ENCODE data around the gene EFCAB6. TPM values are rescaled to one million over a fixed set of nuclear protein-coding genes. Genes with fewer than 3 reads are reported as not detected.

The EFCAB6 gene
- total and polyA plus RNA-seq, 7 experiments from 2014 or later, result 0.08 to 1.4 (median 0.39) TPM; not detected in 1

DNA sequence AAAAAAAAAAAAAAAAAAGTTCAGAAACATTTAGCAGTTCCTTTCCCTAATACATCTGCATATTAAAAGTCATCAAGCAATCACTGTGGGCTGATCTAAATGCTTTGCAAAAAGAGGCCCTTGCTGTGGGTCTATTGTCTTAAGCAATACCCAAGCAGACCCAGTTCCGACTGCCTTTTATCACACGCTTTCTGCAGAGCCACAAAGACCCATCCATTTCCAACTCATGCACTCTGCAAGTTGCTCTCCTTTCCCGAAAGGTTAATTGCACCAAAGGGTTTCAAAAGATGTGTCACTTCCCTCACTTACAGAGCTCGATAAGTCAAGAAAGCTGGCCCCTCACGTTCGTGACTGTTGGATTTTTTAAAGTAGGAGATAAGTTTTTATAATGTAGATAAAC, 261.4 kb downstream of the EFCAB6 start:
- H3K36me3 ChIP-seq (ENCODE audit: control insufficient read depth in 2 of 3, insufficient read depth in 3 of 3, low read length in 3 of 3), result no peaks in the 10 kb centered on the region
- CTCF ChIA-PET, result no interaction called here
- POLR2A ChIA-PET, result no interaction called here
- H3K4me1 ChIP-seq (ENCODE audit: control insufficient read depth in 2 of 2, insufficient read depth in 2 of 2, low read length in 2 of 2), result no peaks in the 10 kb centered on the region
- no peaks in the 10 kb centered on the region for H3K9me3 ChIP-seq (ENCODE audit: control insufficient read depth in 2 of 3, low read length in 3 of 3)
- peaks cover 0 to 3% (median 0%) of the 10 kb centered on the region in 11 donors for H3K9me3 Mint-ChIP-seq
- DNase-seq (no peak), ATAC-seq (no peak)
- no peak overlapping the region for H3K27ac Mint-ChIP-seq
- no peak overlapping the region for H3K4me3 ChIP-seq (ENCODE audit: low read length)
- peaks cover 0 to 7% (median 0%) of the 10 kb centered on the region in 5 donors for H3K27me3 Mint-ChIP-seq
- no peak overlapping the region for H3K27ac ChIP-seq (ENCODE audit: low read depth, low read length)
- no peaks in the 10 kb centered on the region for H3K4me1 Mint-ChIP-seq
- no peak overlapping the region for H3K4me3 Mint-ChIP-seq
- intact Hi-C loops (cut with micrococcal nuclease), result no loop called here
- H3K36me3 Mint-ChIP-seq, result no peaks in the 10 kb centered on the region
- no peaks in the 10 kb centered on the region for H3K27me3 ChIP-seq (ENCODE audit: control insufficient read depth in 2 of 2, insufficient read depth in 2 of 2, low read length in 2 of 2)

DNA sequence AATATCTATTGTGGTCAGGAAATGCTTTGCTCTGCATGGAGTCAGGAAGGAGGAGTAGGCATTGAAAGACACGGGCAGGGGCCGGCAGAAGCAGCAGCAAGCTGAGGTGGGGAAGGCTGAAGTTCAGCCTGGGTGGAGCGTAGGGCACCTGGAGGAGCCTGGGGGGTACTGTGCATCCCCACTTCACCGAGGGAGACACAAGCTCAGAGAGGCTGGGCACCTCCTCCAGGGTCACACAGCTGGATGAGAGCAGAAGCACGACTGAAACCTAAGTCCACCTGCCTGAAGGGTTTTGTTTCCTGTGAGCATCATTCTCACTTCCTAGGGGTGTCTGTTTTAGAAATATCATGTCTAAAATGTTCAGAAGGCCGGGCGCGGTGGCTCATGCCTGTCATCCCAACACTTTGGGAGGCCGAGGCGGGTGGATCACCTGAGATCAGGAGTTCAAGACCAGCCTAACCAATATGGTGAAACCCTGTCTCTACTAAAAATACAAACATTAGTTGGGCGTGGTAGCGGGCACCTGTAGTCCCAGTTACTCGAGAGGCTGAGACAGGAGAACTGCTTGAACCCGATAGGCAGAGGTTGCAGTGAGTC, 262.0 kb downstream of the EFCAB6 start:
- Mint-ChIP-seq H3K4me1 (no peaks in the 10 kb centered on the region), H3K4me3 (no peak overlapping the region), H3K36me3 (no peaks in the 10 kb centered on the region), H3K27ac (no peak overlapping the region), H3K9me3 (peaks cover 0 to 3% (median 0%) of the 10 kb centered on the region in 11 donors), H3K27me3 (peaks cover 0 to 4% (median 0%) of the 10 kb centered on the region in 5 donors)
- Histone ChIP-seq H3K27me3 (ENCODE audit: control insufficient read depth in 2 of 2, insufficient read depth in 2 of 2, low read length in 2 of 2) (no peaks in the 10 kb centered on the region), H3K4me3 (ENCODE audit: low read length) (no peak overlapping the region), H3K36me3 (ENCODE audit: control insufficient read depth in 2 of 3, insufficient read depth in 3 of 3, low read length in 3 of 3) (no peaks in the 10 kb centered on the region), H3K4me1 (ENCODE audit: control insufficient read depth in 2 of 2, insufficient read depth in 2 of 2, low read length in 2 of 2) (no peaks in the 10 kb centered on the region), H3K9me3 (ENCODE audit: control insufficient read depth in 2 of 3, low read length in 3 of 3) (no peaks in the 10 kb centered on the region), H3K27ac (ENCODE audit: low read depth, low read length) (no peak overlapping the region)
- DNase-seq (no peak), ATAC-seq (no peak)
- ChIA-PET POLR2A (no interaction called here), CTCF (no interaction called here)
- intact Hi-C loops (cut with micrococcal nuclease), result no loop called here

DNA sequence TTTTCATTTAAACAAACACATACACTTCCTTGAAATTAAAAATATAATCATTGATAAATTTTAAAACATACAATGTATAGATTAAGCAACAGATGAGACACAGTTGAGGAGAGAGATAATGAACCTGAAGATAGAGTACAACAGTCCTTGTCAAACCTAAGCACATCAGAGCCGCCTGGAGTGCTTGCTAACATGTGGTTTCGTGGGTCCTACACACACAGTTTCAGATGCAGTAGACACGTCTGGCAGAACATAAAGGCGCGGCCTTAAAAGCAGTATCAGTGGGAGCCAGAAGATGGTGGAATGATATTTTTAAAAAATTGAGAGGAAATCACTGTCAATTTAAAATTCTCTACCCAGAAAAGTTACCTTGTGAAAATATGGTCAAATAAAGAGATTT, 265.9 kb downstream of the EFCAB6 start:
- no peaks in the 10 kb centered on the region for H3K27me3 ChIP-seq (ENCODE audit: control insufficient read depth in 2 of 2, insufficient read depth in 2 of 2, low read length in 2 of 2)
- intact Hi-C loops (cut with micrococcal nuclease), result no loop called here
- DNase-seq (no peak), ATAC-seq (no peak)
- H3K9me3 ChIP-seq (ENCODE audit: control insufficient read depth in 2 of 3, low read length in 3 of 3), result no peaks in the 10 kb centered on the region
- POLR2A ChIA-PET, result no interaction called here
- peaks cover 0 to 10% (median 4%) of the 10 kb centered on the region in 5 donors for H3K27me3 Mint-ChIP-seq
- no peaks in the 10 kb centered on the region for H3K36me3 Mint-ChIP-seq
- peaks cover 0 to 2% (median 0%) of the 10 kb centered on the region in 7 donors for H3K4me1 Mint-ChIP-seq
- no peak overlapping the region for H3K27ac Mint-ChIP-seq
- CTCF ChIA-PET, result no interaction called here
- no peaks in the 10 kb centered on the region for H3K36me3 ChIP-seq (ENCODE audit: control insufficient read depth in 2 of 3, insufficient read depth in 3 of 3, low read length in 3 of 3)
- no peak overlapping the region for H3K27ac ChIP-seq (ENCODE audit: low read depth, low read length)
- H3K9me3 Mint-ChIP-seq, result no peaks in the 10 kb centered on the region
- no peaks in the 10 kb centered on the region for H3K4me1 ChIP-seq (ENCODE audit: control insufficient read depth in 2 of 2, insufficient read depth in 2 of 2, low read length in 2 of 2)
- no peak overlapping the region for H3K4me3 Mint-ChIP-seq
- H3K4me3 ChIP-seq (ENCODE audit: low read length), result no peak overlapping the region

DNA sequence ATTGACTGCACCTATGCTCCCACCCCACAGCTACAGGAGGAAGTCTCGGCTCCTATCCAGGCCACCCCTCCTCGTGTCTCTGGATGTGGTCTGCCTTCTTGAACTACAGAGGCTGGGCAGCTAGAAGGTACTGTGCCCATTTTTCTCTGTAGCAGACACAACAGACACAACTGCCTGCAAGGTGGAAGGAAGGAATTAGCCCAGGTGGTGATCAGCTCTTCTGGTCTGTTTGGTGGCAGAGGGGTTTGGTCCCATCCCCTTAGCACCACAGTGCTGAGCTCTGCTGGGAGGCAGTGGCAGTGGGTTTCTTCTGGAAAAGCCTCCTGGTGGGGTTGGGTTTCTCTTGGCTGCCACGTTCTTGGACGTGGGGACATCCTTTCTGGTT, 267.8 kb downstream of the EFCAB6 start:
- peaks cover 0 to 14% (median 4%) of the 10 kb centered on the region in 5 donors for H3K27me3 Mint-ChIP-seq
- Histone ChIP-seq H3K4me1 (ENCODE audit: control insufficient read depth in 2 of 2, insufficient read depth in 2 of 2, low read length in 2 of 2) (no peaks in the 10 kb centered on the region), H3K27me3 (ENCODE audit: control insufficient read depth in 2 of 2, insufficient read depth in 2 of 2, low read length in 2 of 2) (no peaks in the 10 kb centered on the region), H3K4me3 (ENCODE audit: low read length) (no peak overlapping the region), H3K36me3 (ENCODE audit: control insufficient read depth in 2 of 3, insufficient read depth in 3 of 3, low read length in 3 of 3) (no peaks in the 10 kb centered on the region), H3K27ac (ENCODE audit: low read depth, low read length) (no peak overlapping the region), H3K9me3 (ENCODE audit: control insufficient read depth in 2 of 3, low read length in 3 of 3) (no peaks in the 10 kb centered on the region)
- ChIA-PET POLR2A (no interaction called here), CTCF (no interaction called here)
- H3K4me1 Mint-ChIP-seq, result peaks cover 0 to 2% (median 0%) of the 10 kb centered on the region in 7 donors
- intact Hi-C loops (cut with micrococcal nuclease), result no loop called here
- no peak overlapping the region for H3K27ac Mint-ChIP-seq
- H3K4me3 Mint-ChIP-seq, result no peak overlapping the region
- no peaks in the 10 kb centered on the region for H3K36me3 Mint-ChIP-seq
- H3K9me3 Mint-ChIP-seq, result no peaks in the 10 kb centered on the region
- DNase-seq, result no peak
- ATAC-seq, result no peak

DNA sequence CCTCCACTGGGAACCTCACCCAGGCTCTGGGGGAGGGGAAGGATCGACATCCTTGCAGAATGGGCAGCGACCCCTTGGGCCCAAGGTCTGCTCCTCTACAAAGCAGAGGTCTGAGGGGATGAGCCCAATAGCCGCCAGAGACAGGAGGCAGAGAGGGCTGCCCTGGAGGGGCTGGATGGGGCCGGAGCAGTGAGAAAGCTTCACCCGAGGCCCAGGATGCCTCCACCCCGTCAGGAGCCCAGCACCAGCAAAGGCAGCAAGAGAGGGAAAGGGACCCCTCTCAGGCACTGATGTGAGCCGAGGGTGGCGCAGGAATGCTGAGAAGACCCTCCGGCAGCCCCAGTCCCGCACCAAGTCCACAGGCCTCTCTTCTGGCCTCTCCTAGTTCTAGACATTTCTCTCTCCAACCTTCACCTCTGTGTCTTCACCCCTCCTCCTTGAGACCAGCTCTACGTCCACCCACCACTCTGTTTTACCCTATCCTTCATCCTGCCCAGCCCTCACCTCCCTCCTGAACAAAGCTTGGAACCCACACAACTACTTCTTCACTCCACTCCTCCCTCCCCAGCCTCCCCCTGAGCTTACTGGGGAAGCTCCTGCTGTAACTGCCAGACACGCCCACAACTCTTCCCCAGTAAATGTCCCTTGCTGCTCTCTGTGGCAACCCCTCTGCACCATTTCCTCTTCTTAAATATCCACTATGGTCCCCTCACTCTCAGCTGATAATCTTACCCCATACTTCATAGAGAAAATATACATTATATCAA, 268.4 kb downstream of the EFCAB6 start:
- H3K27me3 Mint-ChIP-seq, result peaks cover 0 to 14% (median 4%) of the 10 kb centered on the region in 5 donors
- ChIA-PET POLR2A (no interaction called here), CTCF (no interaction called here)
- H3K36me3 ChIP-seq (ENCODE audit: control insufficient read depth in 2 of 3, insufficient read depth in 3 of 3, low read length in 3 of 3), result no peaks in the 10 kb centered on the region
- ATAC-seq, result no peak
- no peaks in the 10 kb centered on the region for H3K27me3 ChIP-seq (ENCODE audit: control insufficient read depth in 2 of 2, insufficient read depth in 2 of 2, low read length in 2 of 2)
- H3K4me3 Mint-ChIP-seq, result no peak overlapping the region
- no peaks in the 10 kb centered on the region for H3K36me3 Mint-ChIP-seq
- peaks cover 0 to 2% (median 0%) of the 10 kb centered on the region in 7 donors for H3K4me1 Mint-ChIP-seq
- H3K4me1 ChIP-seq (ENCODE audit: control insufficient read depth in 2 of 2, insufficient read depth in 2 of 2, low read length in 2 of 2), result no peaks in the 10 kb centered on the region
- H3K27ac ChIP-seq (ENCODE audit: low read depth, low read length), result no peak overlapping the region
- DNase-seq, result no peak
- H3K27ac Mint-ChIP-seq, result no peak overlapping the region
- no peaks in the 10 kb centered on the region for H3K9me3 Mint-ChIP-seq
- no peak overlapping the region for H3K4me3 ChIP-seq (ENCODE audit: low read length)
- no peaks in the 10 kb centered on the region for H3K9me3 ChIP-seq (ENCODE audit: control insufficient read depth in 2 of 3, low read length in 3 of 3)
- intact Hi-C loops (cut with micrococcal nuclease), result no loop called here

DNA sequence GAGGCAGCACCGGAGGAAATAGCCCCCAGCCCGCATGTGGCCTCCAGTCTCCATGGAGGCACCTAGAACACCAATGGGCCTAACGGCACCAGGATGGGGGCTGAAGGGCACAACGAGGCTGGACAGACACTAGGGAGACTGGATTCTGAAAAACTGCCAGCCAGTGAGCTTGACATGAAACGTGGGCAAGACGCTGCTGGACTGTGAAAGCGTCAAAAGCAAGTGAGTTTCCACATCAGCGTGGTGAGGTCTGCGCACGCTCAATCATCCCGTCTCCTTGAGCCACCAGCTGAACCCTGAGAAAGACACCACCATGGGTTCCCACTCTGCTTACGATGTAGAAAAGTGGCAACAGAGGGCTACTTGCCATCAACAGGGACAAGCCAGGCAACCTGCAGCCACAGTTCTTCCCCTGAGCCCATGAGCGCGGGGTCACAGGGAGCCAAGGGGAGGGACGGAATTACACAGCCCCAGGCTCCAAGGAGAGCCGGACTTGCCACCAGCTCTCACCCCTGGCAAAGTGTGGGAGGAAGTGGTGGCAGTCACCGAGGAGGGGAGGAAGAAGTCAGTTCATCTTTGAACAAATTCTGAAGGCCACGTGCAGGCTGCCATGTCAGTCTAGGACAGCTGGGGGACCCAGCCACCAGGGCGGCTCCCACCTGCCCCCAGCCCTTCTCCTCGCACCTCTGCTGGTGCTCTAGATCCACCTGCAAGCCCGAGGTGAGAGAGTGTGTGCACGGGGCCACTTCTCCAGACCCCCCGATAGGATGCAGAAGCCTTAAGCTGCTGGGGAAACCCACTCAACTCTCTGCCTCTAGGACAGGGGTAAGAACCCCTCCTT, 269.2 kb downstream of the EFCAB6 start:
- Histone ChIP-seq H3K4me1 (ENCODE audit: control insufficient read depth in 2 of 2, insufficient read depth in 2 of 2, low read length in 2 of 2) (no peaks in the 10 kb centered on the region), H3K27ac (ENCODE audit: low read depth, low read length) (no peak overlapping the region), H3K27me3 (ENCODE audit: control insufficient read depth in 2 of 2, insufficient read depth in 2 of 2, low read length in 2 of 2) (no peaks in the 10 kb centered on the region), H3K9me3 (ENCODE audit: control insufficient read depth in 2 of 3, low read length in 3 of 3) (no peaks in the 10 kb centered on the region), H3K36me3 (ENCODE audit: control insufficient read depth in 2 of 3, insufficient read depth in 3 of 3, low read length in 3 of 3) (no peaks in the 10 kb centered on the region), H3K4me3 (ENCODE audit: low read length) (no peak overlapping the region)
- peaks cover 0 to 2% (median 0%) of the 10 kb centered on the region in 7 donors for H3K4me1 Mint-ChIP-seq
- ChIA-PET POLR2A (no interaction called here), CTCF (no interaction called here)
- peaks cover 0 to 14% (median 9%) of the 10 kb centered on the region in 5 donors for H3K27me3 Mint-ChIP-seq
- intact Hi-C loops (cut with micrococcal nuclease), result no loop called here
- H3K36me3 Mint-ChIP-seq, result no peaks in the 10 kb centered on the region
- no peak for ATAC-seq
- DNase-seq, result no peak
- no peaks in the 10 kb centered on the region for H3K9me3 Mint-ChIP-seq
- no peak overlapping the region for H3K4me3 Mint-ChIP-seq
- no peak overlapping the region for H3K27ac Mint-ChIP-seq

Measured in naive thymus-derived CD4-positive, alpha-beta T cell (primary cell).